Hippocampal formation (tissue), 2 donors: Measurements from ENCODE around the gene SLC16A1.

Experiments
- DNase-seq, 2 donors: peaks; one replicate each; lab custom pipeline; 2025; lab: John Stamatoyannopoulos, UW

Gene SLC16A1

GRCh38 chr1:112882271-112882744 is 73.7 kb downstream of the SLC16A1 start:
- peak; percentile 8 to 30 for DNase-seq

GRCh38 chr1:112881742-112882127 is 74.3 kb downstream of the SLC16A1 start:
- DNase-seq = no peak

- no peak for DNase-seq
These were observed 76.2 kb downstream of the SLC16A1 start for GRCh38 chr1:112879834-112880233.

- DNase-seq = peak; percentile 6 to 27
These were observed 77.7 kb downstream of the SLC16A1 start for GRCh38 chr1:112878321-112878720.

- DNase-seq = no peak
These were observed 78.2 kb downstream of the SLC16A1 start for GRCh38 chr1:112877750-112878149.

- DNase-seq = no peak
These were observed 79.7 kb downstream of the SLC16A1 start for GRCh38 chr1:112876315-112876714.

- no peak for DNase-seq
These were observed 83.4 kb downstream of the SLC16A1 start for GRCh38 chr1:112872551-112872962.

- DNase-seq = no peak
These were observed 84.9 kb downstream of the SLC16A1 start for GRCh38 chr1:112870887-112871646.

GRCh38 chr1:112869895-112870294 is 86.1 kb downstream of the SLC16A1 start:
- DNase-seq = no peak

GRCh38 chr1:112868191-112868590 is 87.8 kb downstream of the SLC16A1 start:
- DNase-seq = no peak

GRCh38 chr1:112866981-112867380 is 89.0 kb downstream of the SLC16A1 start:
- DNase-seq = no peak

- no peak for DNase-seq
These were observed 89.8 kb downstream of the SLC16A1 start for GRCh38 chr1:112866151-112866550.

GRCh38 chr1:112862753-112863426 is 93.1 kb downstream of the SLC16A1 start:
- DNase-seq = no peak
